H1 (cell line): ENCODE results near the gene CYP2C9. TPM values are rescaled to one million over a fixed set of nuclear protein-coding genes. Genes with fewer than 3 reads are reported as not detected.

Experiments used
- CTCF ChIA-PET: fragments of 300-600 bp; sonication (Branson Sonifier 250); formaldehyde crosslinking; loops from one replicate; lab custom pipeline; 2021; ENCODE audit not compliant: partially characterized antibody; lab: Charles Lee
- POLR2A ChIA-PET: fragments of 300-600 bp; sonication (Branson Sonifier 250); formaldehyde crosslinking; loops from one replicate; lab custom pipeline; 2021; ENCODE audit warnings: inconsistent platforms; ENCODE audit not compliant: partially characterized antibody; lab: Charles Lee
- DNase-seq, 2 experiments: peaks; one replicate each; pipeline versions ENCODE4 v3.0.0 to v3.0.0-alpha.2; 2010 to 2022; ENCODE audit warnings: low spot score in 2 of 2, low read depth in 1 of 2, mixed read lengths in 1 of 2
- FAIRE-seq: peaks from 2 replicates; lab custom pipeline; 2011; peaks lifted over from hg19 to GRCh38; lab: Jason Lieb, UNC
- H2AFZ ChIP-seq: 2 replicates; pipeline ENCODE4 v1.8.1; 2012; ENCODE audit warnings: low read length, inconsistent platforms
- H2AK5ac ChIP-seq: 2 replicates; pipeline ENCODE4 v1.6.1; 2013; ENCODE audit warnings: low read depth, low read length
- H2BK120ac ChIP-seq: replicated peaks from 2 replicates; pipeline ENCODE3; 2013; ENCODE audit warnings: low read depth, low read length, inconsistent platforms
- H2BK12ac ChIP-seq: 2 replicates; pipeline ENCODE4 v1.6.1; 2013; ENCODE audit warnings: low read depth, low read length
- H2BK15ac ChIP-seq: 2 replicates; pipeline ENCODE4 v1.6.1; 2013; ENCODE audit warnings: low read length
- H2BK20ac ChIP-seq: 2 replicates; pipeline ENCODE4 v1.6.1; 2013; ENCODE audit warnings: low read length
- H2BK5ac ChIP-seq: 2 replicates; pipeline ENCODE4 v1.6.1; 2013; ENCODE audit warnings: low read depth, low read length
- H3K14ac ChIP-seq: 2 replicates; pipeline ENCODE4 v1.6.1; 2013; ENCODE audit warnings: inconsistent platforms; ENCODE audit not compliant: insufficient read length
- H3K18ac ChIP-seq: 2 replicates; pipeline ENCODE4 v1.6.1; 2013; ENCODE audit warnings: low read length; ENCODE audit errors: extremely low read depth
- H3K23ac ChIP-seq: 2 replicates; pipeline ENCODE4 v1.6.1; 2013; ENCODE audit warnings: inconsistent platforms; ENCODE audit not compliant: insufficient read length
- H3K23me2 ChIP-seq: 2 replicates; pipeline ENCODE4 v1.6.1; 2013; ENCODE audit warnings: low read depth, low read length
- H3K27ac ChIP-seq: 2 replicates; pipeline ENCODE4 v1.6.1; 2011; ENCODE audit warnings: low read depth, low read length, inconsistent platforms
- H3K27me3 ChIP-seq, 4 experiments: replicated peaks in 1 of 4; 1 replicate in 1 of 4; 2 replicates in 3 of 4; pipeline versions ENCODE4 v1.6.1 to v1.8.1; 2011 to 2013; ENCODE audit warnings: low read length in 3 of 4, mild to moderate bottlenecking in 3 of 4, inconsistent platforms in 2 of 4, mixed read lengths in 2 of 4, moderate library complexity in 1 of 4; ENCODE audit not compliant: control insufficient read depth in 3 of 4, insufficient read depth in 3 of 4; ENCODE audit errors: extremely low read depth in 1 of 4
- H3K36me3 ChIP-seq, 4 experiments: 2 replicates each; pipeline versions ENCODE4 v1.6.1 to v1.8.1; 2011 to 2013; ENCODE audit warnings: mild to moderate bottlenecking in 4 of 4, low read length in 3 of 4, moderate library complexity in 2 of 4, control low read depth in 1 of 4, inconsistent platforms in 1 of 4; ENCODE audit not compliant: insufficient read depth in 4 of 4, control insufficient read depth in 2 of 4
- H3K4ac ChIP-seq: replicated peaks from 2 replicates; pipeline ENCODE3; 2013; ENCODE audit warnings: low read length, low read depth, mixed read lengths, inconsistent platforms; ENCODE audit not compliant: insufficient read length
- H3K4me1 ChIP-seq, 4 experiments: replicated peaks in 1 of 4; 1 replicate in 1 of 4; 2 replicates in 3 of 4; pipeline versions ENCODE4 v1.6.1 to v1.8.1; 2011 to 2013; ENCODE audit warnings: low read length in 3 of 4, inconsistent platforms in 2 of 4, mixed read lengths in 1 of 4; ENCODE audit not compliant: insufficient read depth in 4 of 4, control insufficient read depth in 3 of 4
- H3K4me2 ChIP-seq, 2 experiments: 2 replicates each; pipeline versions ENCODE4 v1.6.1 to v1.8.1; 2011 to 2013; ENCODE audit warnings: low read depth in 2 of 2, low read length in 2 of 2, control low read depth in 1 of 2, inconsistent platforms in 1 of 2, mild to moderate bottlenecking in 1 of 2; ENCODE audit not compliant: insufficient read depth in 1 of 2
- H3K4me3 ChIP-seq, 4 experiments: fragments of 200-600, 300-600 bp in 1 of 4; sonication (generic), shearing (Covaris generic), sonication (Bioruptor Twin) in 1 of 4; 2 replicates each; pipeline versions ENCODE4 v1.5.1 to v1.8.1; 2011 to 2016; ENCODE audit warnings: low read length in 4 of 4, low read depth in 3 of 4, control low read depth in 2 of 4, inconsistent platforms in 2 of 4, mild to moderate bottlenecking in 2 of 4, mixed read lengths in 1 of 4, moderate library complexity in 1 of 4; ENCODE audit not compliant: insufficient read depth in 2 of 4; ENCODE audit errors: extremely low read depth in 1 of 4
- H3K56ac ChIP-seq: replicated peaks from 2 replicates; pipeline ENCODE3; 2013; ENCODE audit warnings: low read depth, mild to moderate bottlenecking, mixed read lengths, low read length, inconsistent platforms; ENCODE audit not compliant: insufficient read length
- H3K79me1 ChIP-seq: 2 replicates; pipeline ENCODE4 v1.6.1; 2013; ENCODE audit warnings: low read depth, low read length, control low read depth
- H3K79me2 ChIP-seq, 2 experiments: 2 replicates each; pipeline versions ENCODE4 v1.6.1 to v1.8.1; 2012 to 2013; ENCODE audit warnings: low read length in 2 of 2, mild to moderate bottlenecking in 2 of 2, inconsistent platforms in 1 of 2; ENCODE audit not compliant: insufficient read depth in 2 of 2, control insufficient read depth in 1 of 2
- H3K9ac ChIP-seq, 4 experiments: replicated peaks in 1 of 4; 1 replicate in 1 of 4; 2 replicates in 3 of 4; pipeline versions ENCODE4 v1.6.1 to v1.8.1; 2011 to 2013; ENCODE audit warnings: low read depth in 3 of 4, low read length in 3 of 4, control low read depth in 2 of 4, mild to moderate bottlenecking in 2 of 4, moderate library complexity in 2 of 4, inconsistent platforms in 1 of 4; ENCODE audit errors: extremely low read depth in 1 of 4
- H3K9me3 ChIP-seq, 2 experiments: 2 replicates each; pipeline versions ENCODE4 v1.6.1 to v1.8.1; 2012 to 2013; ENCODE audit warnings: mild to moderate bottlenecking in 2 of 2, moderate library complexity in 2 of 2, control low read depth in 1 of 2, inconsistent platforms in 1 of 2, low read depth in 1 of 2, low read length in 1 of 2, mixed read lengths in 1 of 2; ENCODE audit not compliant: insufficient read depth in 2 of 2
- H4K20me1 ChIP-seq, 2 experiments: replicated peaks in 1 of 2; 2 replicates each; pipeline versions ENCODE3 to v1.8.1; 2011 to 2013; ENCODE audit warnings: inconsistent platforms in 2 of 2, low read length in 2 of 2, mild to moderate bottlenecking in 1 of 2; ENCODE audit not compliant: insufficient read depth in 2 of 2, control insufficient read depth in 1 of 2
- H4K5ac ChIP-seq: 2 replicates; pipeline ENCODE4 v1.6.1; 2013; ENCODE audit warnings: low read length, low read depth, mixed read lengths, inconsistent platforms; ENCODE audit not compliant: insufficient read length
- H4K8ac ChIP-seq: 2 replicates; pipeline ENCODE4 v1.8.0; 2013; ENCODE audit warnings: mild to moderate bottlenecking, moderate library complexity, low read length, inconsistent platforms; ENCODE audit not compliant: insufficient read depth; ENCODE audit errors: extremely low read depth
- H4K91ac ChIP-seq: replicated peaks from 2 replicates; pipeline ENCODE3; 2013; ENCODE audit warnings: low read length, mixed read lengths, inconsistent platforms; ENCODE audit not compliant: insufficient read length
- CHD1 ChIP-seq: IDR thresholded peaks from 2 replicates; pipeline ENCODE4 v1.6.1; 2012; ENCODE audit warnings: low read depth, low read length, improper control_type of control experiment
- CTBP2 ChIP-seq: IDR thresholded peaks from 2 replicates; pipeline ENCODE4 v1.7.0; 2011; ENCODE audit warnings: borderline replicate concordance, mild to moderate bottlenecking, moderate library complexity, mixed read lengths, low read length; ENCODE audit not compliant: insufficient read depth, insufficient read length
- GTF2F1 ChIP-seq: IDR thresholded peaks from 2 replicates; pipeline ENCODE4 v1.6.1; 2012; ENCODE audit warnings: low read depth, low read length, improper control_type of control experiment, borderline replicate concordance
- NANOG ChIP-seq: IDR thresholded peaks from 2 replicates; pipeline ENCODE4 v1.6.1; 2011; ENCODE audit warnings: low read length, low read depth, mild to moderate bottlenecking, inconsistent platforms; ENCODE audit not compliant: insufficient read depth, poor library complexity, severe bottlenecking
- NRF1 ChIP-seq: IDR thresholded peaks from 2 replicates; pipeline ENCODE4 v1.6.1; 2011; ENCODE audit warnings: mild to moderate bottlenecking, low read depth, low read length, improper control_type of control experiment
- POLR2AphosphoS5 ChIP-seq: IDR thresholded peaks from 2 replicates; pipeline ENCODE4 v1.6.1; 2011; ENCODE audit warnings: low read depth, low read length
- SP2 ChIP-seq: IDR thresholded peaks from 2 replicates; pipeline ENCODE4 v1.6.1; 2012; ENCODE audit warnings: mild to moderate bottlenecking, low read length, inconsistent platforms
- SRF ChIP-seq: IDR thresholded peaks from 2 replicates; pipeline ENCODE4 v1.6.1; 2011; ENCODE audit warnings: mild to moderate bottlenecking, low read depth, low read length, moderate library complexity
- SUZ12 ChIP-seq: fragments of 200-600 bp; sonication (generic); IDR thresholded peaks from 2 replicates; pipeline ENCODE4 v1.6.1; 2012; ENCODE audit warnings: mild to moderate bottlenecking, inconsistent platforms, low read length, moderate library complexity, mixed read lengths
- TBP ChIP-seq: IDR thresholded peaks from 2 replicates; pipeline ENCODE4 v1.6.1; 2011; ENCODE audit warnings: low read depth, low read length, improper control_type of control experiment
- TCF12 ChIP-seq: IDR thresholded peaks from 2 replicates; pipeline ENCODE4 v1.6.1; 2011; ENCODE audit warnings: low read depth, mild to moderate bottlenecking, low read length
- WGBS, 2 experiments: shearing (Covaris generic) in 1 of 2; methylation state at CpG; one replicate each; pipeline versions ENCODE4 v1.1.6 to v1.1.7; 2013 to 2015; ENCODE audit warnings: low lambda C conversion rate in 2 of 2, mixed read lengths in 2 of 2, inconsistent platforms in 1 of 2, low coverage in 1 of 2, missing lambda C conversion rate in 1 of 2; ENCODE audit not compliant: insufficient replicate concordance in 2 of 2, insufficient coverage in 1 of 2, insufficient read length in 1 of 2; ENCODE audit errors: extremely low coverage in 1 of 2, missing lambda C conversion rate in 1 of 2; 5-methylcytosine and 5-hydroxymethylcytosine counted together
- polyA plus RNA-seq, 7 experiments: library from polyadenylated mRNA; depleted of rRNA in 3 of 7; stranded (reverse) in 5 of 7; unstranded in 2 of 7; fragments of >200 nt in 5 of 7; fragments of 200-250 nt in 2 of 7; gene quantifications; 1 replicate in 5 of 7; 2 replicates in 1 of 7; 4 replicates in 1 of 7; pipeline versions ENCODE4 v1.2.1 to v1.2.3, GENCODE V29; 2011 to 2013; ENCODE audit warnings: missing spikeins in 2 of 7, mixed read lengths in 2 of 7
- total RNA-seq: library from RNA; stranded (reverse); fragmentation: NEBNext Ultra II Directional; extraction: Animal tissue kit (Norgen Biotek cat#: 25700); gene quantifications from 2 replicates; pipeline ENCODE4 v1.2.1, GENCODE V29; 2021
- TF ChIP-seq, protein P1 (sequence below): IDR thresholded peaks from 2 replicates; pipeline ENCODE4 v1.6.1; 2011; ENCODE audit warnings: low read depth, mild to moderate bottlenecking, low read length; ENCODE audit not compliant: insufficient read depth

The CYP2C9 gene
- total and polyA plus RNA-seq, 2 of the 8 experiments (the other 6 are each of a cell fraction or from before 2014, with no cell fraction given), result 0.03 TPM; not detected in 1

- H4K91ac ChIP-seq, result no peak overlapping the region
Observed at GRCh38 chr10:94889123-94889522, 49.3 kb upstream of the CYP2C9 start.

More at GRCh38 chr10:94889123-94889522, 49.3 kb upstream of the CYP2C9 start:
- H2BK15ac ChIP-seq, result no peak overlapping the region
- no peaks in the 10 kb centered on the region for H3K79me1 ChIP-seq
- H3K27ac ChIP-seq, result no peak overlapping the region
- TF ChIP-seq SUZ12 (no peak), CTBP2 (no peak), TCF12 (no peak), GTF2F1 (no peak), SRF (no peak), TBP (no peak), NANOG (no peak), CHD1 (no peak), NRF1 (no peak), POLR2AphosphoS5 (no peak), SP2 (no peak)
- TF ChIP-seq, protein P1, sequence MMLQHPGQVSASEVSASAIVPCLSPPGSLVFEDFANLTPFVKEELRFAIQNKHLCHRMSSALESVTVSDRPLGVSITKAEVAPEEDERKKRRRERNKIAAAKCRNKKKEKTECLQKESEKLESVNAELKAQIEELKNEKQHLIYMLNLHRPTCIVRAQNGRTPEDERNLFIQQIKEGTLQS, result no peak
- H3K14ac ChIP-seq, result no peak overlapping the region
- H3K18ac ChIP-seq, result no peak overlapping the region
- H2AK5ac ChIP-seq, result no peak overlapping the region
- peaks cover 4 to 6% of the 10 kb centered on the region in 2 experiments; a peak in 3 of 4 replicates for H3K9me3 ChIP-seq
- no peak overlapping the region for H2BK12ac ChIP-seq
- no peaks in the 10 kb centered on the region for H3K27me3 ChIP-seq
- ChIA-PET CTCF (interaction anchor here (2.4 kb wide), 1 partner anchor 10 kb away, joined by 10 read pairs; no protein-coding TSS in a partner anchor), POLR2A (no interaction called here)
- no peak overlapping the region for H2BK120ac ChIP-seq
- no peak overlapping the region for H2BK5ac ChIP-seq
- H3K56ac ChIP-seq, result no peak overlapping the region
- DNase-seq (no peak), FAIRE-seq (no peak)
- no peak overlapping the region for H4K5ac ChIP-seq
- H3K23ac ChIP-seq, result no peak overlapping the region
- 96% methylated on average over 3 of the region's 3 CpGs; no CpG with 5 or more reads in 1 of the 2 experiments for WGBS, 2 experiments
- no peak overlapping the region for H2AFZ ChIP-seq
- no peak overlapping the region for H3K4ac ChIP-seq
- no peaks in the 10 kb centered on the region for H3K4me1 ChIP-seq
- H2BK20ac ChIP-seq, result no peak overlapping the region
- no peak overlapping the region for H4K8ac ChIP-seq
- no peaks in the 10 kb centered on the region for H4K20me1 ChIP-seq
- H3K23me2 ChIP-seq, result no peaks in the 10 kb centered on the region
- no peak overlapping the region for H3K9ac ChIP-seq
- H3K36me3 ChIP-seq, result no peaks in the 10 kb centered on the region
- H3K4me3 ChIP-seq, result no peak overlapping the region
- no peaks in the 10 kb centered on the region for H3K79me2 ChIP-seq
- H3K4me2 ChIP-seq, result no peak overlapping the region
